PC-9 (cell line): ENCODE measurements around the gene MSANTD2.

Experiments
- EZH2 ChIP-seq: fragments of 200-600 bp; sonication (generic); IDR thresholded peaks from 2 replicates; pipeline ENCODE4 v1.8.0; 2017; ENCODE audit warnings: antibody characterized with exemption, low read depth
- TF ChIP-seq, protein P1 (sequence below): fragments of 200-600 bp; sonication (generic); conservative IDR thresholded peaks from 2 replicates; pipeline ENCODE4 v1.6.1; 2017; ENCODE audit warnings: mixed run types, antibody characterized with exemption, mild to moderate bottlenecking, moderate library complexity

- TF ChIP-seq, protein P1, sequence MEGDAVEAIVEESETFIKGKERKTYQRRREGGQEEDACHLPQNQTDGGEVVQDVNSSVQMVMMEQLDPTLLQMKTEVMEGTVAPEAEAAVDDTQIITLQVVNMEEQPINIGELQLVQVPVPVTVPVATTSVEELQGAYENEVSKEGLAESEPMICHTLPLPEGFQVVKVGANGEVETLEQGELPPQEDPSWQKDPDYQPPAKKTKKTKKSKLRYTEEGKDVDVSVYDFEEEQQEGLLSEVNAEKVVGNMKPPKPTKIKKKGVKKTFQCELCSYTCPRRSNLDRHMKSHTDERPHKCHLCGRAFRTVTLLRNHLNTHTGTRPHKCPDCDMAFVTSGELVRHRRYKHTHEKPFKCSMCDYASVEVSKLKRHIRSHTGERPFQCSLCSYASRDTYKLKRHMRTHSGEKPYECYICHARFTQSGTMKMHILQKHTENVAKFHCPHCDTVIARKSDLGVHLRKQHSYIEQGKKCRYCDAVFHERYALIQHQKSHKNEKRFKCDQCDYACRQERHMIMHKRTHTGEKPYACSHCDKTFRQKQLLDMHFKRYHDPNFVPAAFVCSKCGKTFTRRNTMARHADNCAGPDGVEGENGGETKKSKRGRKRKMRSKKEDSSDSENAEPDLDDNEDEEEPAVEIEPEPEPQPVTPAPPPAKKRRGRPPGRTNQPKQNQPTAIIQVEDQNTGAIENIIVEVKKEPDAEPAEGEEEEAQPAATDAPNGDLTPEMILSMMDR, result no peak
- no peak for TF ChIP-seq EZH2
Measured at GRCh38 chr11:124840666-124841065, 40.5 kb upstream of the MSANTD2 start.
